8988T (cell line): ENCODE measurements around the gene C21orf58.

Experiments used
- DNase-seq: peaks from one replicate; pipeline ENCODE4 v3.0.0; 2011

Gene C21orf58

DNA sequence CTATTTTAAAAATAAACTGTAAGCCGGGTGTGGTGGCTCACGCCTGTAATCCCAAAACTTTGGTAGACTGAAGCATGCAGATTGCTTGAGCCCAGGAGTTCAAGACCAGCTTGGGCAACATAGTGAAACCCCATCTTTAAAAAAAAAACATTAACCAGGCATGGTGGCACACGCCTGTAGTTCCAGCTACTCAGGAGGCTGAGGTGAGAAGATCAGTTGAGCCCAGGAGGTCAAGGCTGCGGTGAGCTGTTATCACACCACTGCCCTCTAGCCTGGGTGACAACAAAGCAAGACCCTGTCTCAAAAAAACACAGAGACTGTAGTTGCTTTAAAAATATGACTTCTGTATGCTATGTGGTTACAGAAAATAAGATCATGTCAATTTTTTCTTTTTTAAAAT, 70.8 kb downstream of the C21orf58 start:
- DNase-seq = no peak
